ENCODE measurements around the gene SUCNR1.

GRCh38 chr3:151864423-151865101 lies 8.9 kb upstream of the SUCNR1 start:
- no peak for TF ChIP-seq CTCF (IDR thresholded peaks at IDR 0.05)
- TF ChIP-seq ZFX (IDR thresholded peaks at IDR 0.05; ENCODE audit: borderline replicate concordance): no peak
